Gastrocnemius medialis (tissue), 4 donors: Measurements from ENCODE around the gene NXNL1. TPM values are rescaled to one million over a fixed set of nuclear protein-coding genes. Genes with fewer than 3 reads are reported as not detected.
A peak's percentile ranks its signal among the peaks of the same experiment; 100 is the strongest.

Experiments used
- ATAC-seq, 2 donors: fragments of 150-250 bp; one replicate each; pipeline ENCODE4 v1.9.1; 2016
- DNase-seq, 2 donors: peaks; one replicate each; pipeline ENCODE4 v3.0.0-alpha.2; 2019
- H3K27ac ChIP-seq, 4 donors: fragments of 200-600 bp; sonication (generic); 1 replicate in 1 of 4; 2 replicates in 3 of 4; pipeline ENCODE4 v1.5.1; 2016 to 2018; ENCODE audit warnings: mild to moderate bottlenecking in 2 of 4, moderate library complexity in 1 of 4
- H3K27me3 ChIP-seq, 3 donors: fragments of 200-600 bp; sonication (generic) in 2 of 3; 1 replicate in 1 of 3; 2 replicates in 2 of 3; pipeline versions ENCODE4 v1.5.1 to v1.6.0; 2016 to 2019; ENCODE audit warnings: mild to moderate bottlenecking in 1 of 3, moderate library complexity in 1 of 3
- H3K36me3 ChIP-seq, 2 donors: fragments of 200-600 bp; sonication (generic) in 1 of 2; one replicate each; pipeline ENCODE4 v1.5.1; 2017 to 2018
- H3K4me1 ChIP-seq, 2 donors: fragments of 200-600 bp; sonication (generic) in 1 of 2; one replicate each; pipeline ENCODE4 v1.5.1; 2016 to 2017; ENCODE audit warnings: mild to moderate bottlenecking in 2 of 2
- H3K4me3 ChIP-seq, 4 donors: fragments of 200-600 bp; sonication (generic) in 3 of 4; 1 replicate in 1 of 4; 2 replicates in 3 of 4; pipeline ENCODE4 v1.5.1; 2016 to 2019; ENCODE audit warnings: mild to moderate bottlenecking in 2 of 4
- H3K9me3 ChIP-seq, 3 donors: fragments of 200-600 bp; sonication (generic) in 2 of 3; 1 replicate in 1 of 3; 2 replicates in 2 of 3; pipeline ENCODE4 v1.5.1; 2016 to 2019
- CTCF ChIP-seq, 5 experiments: fragments of 450-650 bp in 3 of 5; fragments of 200-600 bp in 2 of 5; sonication (generic) in 2 of 5; IDR thresholded peaks in 4 of 5; conservative IDR thresholded peaks in 1 of 5; 1 replicate in 4 of 5; 2 replicates in 1 of 5; pipeline ENCODE4 v1.5.1; 2016 to 2019; ENCODE audit warnings: antibody characterized with exemption in 5 of 5, mild to moderate bottlenecking in 3 of 5, moderate library complexity in 3 of 5
- POLR2A ChIP-seq, 2 donors: fragments of 450-650 bp; IDR thresholded peaks; one replicate each; pipeline ENCODE4 v1.6.1; 2017; ENCODE audit warnings: antibody characterized with exemption in 2 of 2, mild to moderate bottlenecking in 2 of 2, moderate library complexity in 2 of 2
- in situ Hi-C, 4 donors: fragments of 200-750 bp; cut with MboI; loops; one replicate each; pipeline versions ENCODE4 v1.15.0 to v1.8.0; 2017; ENCODE audit warnings: low sequenced_read_pairs in 4 of 4
- intact Hi-C: fragments of 100-400 bp; cut with DNase I; formaldehyde crosslinking; loops from one replicate; pipeline ENCODE4 v1.15.1; 2023; ENCODE audit warnings: low total_unique reads
- total RNA-seq, 4 donors: library from RNA; depleted of rRNA; stranded (reverse); fragments of >200 nt; gene quantifications; one replicate each; pipeline versions ENCODE4 v1.1.0 to v1.2.3, GENCODE V29; 2016

Gene NXNL1
- total RNA-seq, 4 donors from 2014 or later, result not detected

GRCh38 chr19:17488593-17489391 lies 28.1 kb upstream of the NXNL1 start:
- peak overlapping the region in 2 of 4 donors; percentile 1 to 15 for H3K4me3 ChIP-seq
- no peaks in the 10 kb centered on the region for H3K27me3 ChIP-seq
- peak overlapping the region in 3 of 4 donors; percentile 3 to 55 (median 35) for H3K27ac ChIP-seq
- H3K36me3 ChIP-seq, result peaks cover 0 to 19% of the 10 kb centered on the region in 2 donors
- DNase-seq (no peak), ATAC-seq (peak; percentile 34 to 37)
- in situ Hi-C loops (no loop called here), intact Hi-C loops (no loop called here)
- TF ChIP-seq POLR2A (IDR thresholded peaks at IDR 0.05) (no peak), CTCF (IDR thresholded peaks at IDR 0.05 in 4 of 5, conservative IDR thresholded peaks at IDR 0.05 in 1 of 5) (no peak)
- no peaks in the 10 kb centered on the region for H3K4me1 ChIP-seq
- no peaks in the 10 kb centered on the region for H3K9me3 ChIP-seq

GRCh38 chr19:17487284-17488121 lies 26.8 kb upstream of the NXNL1 start:
- intact Hi-C loops, result no loop called here
- in situ Hi-C loops, result no loop called here
- peaks cover 0 to 19% of the 10 kb centered on the region in 2 donors for H3K36me3 ChIP-seq

GRCh38 chr19:17486545-17487240 lies 26.0 kb upstream of the NXNL1 start:
- no peak for TF ChIP-seq CTCF (IDR thresholded peaks at IDR 0.05 in 4 of 5, conservative IDR thresholded peaks at IDR 0.05 in 1 of 5)
- TF ChIP-seq POLR2A (IDR thresholded peaks at IDR 0.05), result no peak
- no peak for DNase-seq
- H3K36me3 ChIP-seq, result peaks cover 0 to 19% of the 10 kb centered on the region in 2 donors
- H3K27ac ChIP-seq, result no peak overlapping the region
- H3K27me3 ChIP-seq, result no peaks in the 10 kb centered on the region
- H3K4me3 ChIP-seq, result no peak overlapping the region
- H3K9me3 ChIP-seq, result no peaks in the 10 kb centered on the region
- in situ Hi-C loops (no loop called here), intact Hi-C loops (no loop called here)
- peaks cover 3 to 5% of the 10 kb centered on the region in 2 donors for H3K4me1 ChIP-seq
- no peak for ATAC-seq

More at GRCh38 chr19:17487284-17488121, 26.8 kb upstream of the NXNL1 start:
- TF ChIP-seq CTCF (IDR thresholded peaks at IDR 0.05 in 4 of 5, conservative IDR thresholded peaks at IDR 0.05 in 1 of 5) (no peak), POLR2A (IDR thresholded peaks at IDR 0.05) (no peak)
- H3K27me3 ChIP-seq, result no peaks in the 10 kb centered on the region
- no peak overlapping the region for H3K27ac ChIP-seq
- no peaks in the 10 kb centered on the region for H3K4me1 ChIP-seq
- no peaks in the 10 kb centered on the region for H3K9me3 ChIP-seq
- no peak for ATAC-seq
- no peak overlapping the region for H3K4me3 ChIP-seq
- DNase-seq, result no peak

GRCh38 chr19:17484520-17485185 lies 23.9 kb upstream of the NXNL1 start:
- intact Hi-C loops, result no loop called here
- H3K27me3 ChIP-seq, result no peaks in the 10 kb centered on the region
- TF ChIP-seq POLR2A (IDR thresholded peaks at IDR 0.05) (no peak), CTCF (IDR thresholded peaks at IDR 0.05 in 4 of 5, conservative IDR thresholded peaks at IDR 0.05 in 1 of 5) (no peak)
- no peak overlapping the region for H3K27ac ChIP-seq
- DNase-seq (no peak), ATAC-seq (no peak)
- no peaks in the 10 kb centered on the region for H3K9me3 ChIP-seq
- peaks cover 0 to 10% of the 10 kb centered on the region in 2 donors for H3K36me3 ChIP-seq
- H3K4me1 ChIP-seq, result peaks cover 7 to 9% of the 10 kb centered on the region in 2 donors
- no peak overlapping the region for H3K4me3 ChIP-seq
- in situ Hi-C loops, result no loop called here
